Glutamatergic neuron (in vitro differentiated cells): ENCODE measurements around the gene STXBP4. TPM values are rescaled to one million over a fixed set of nuclear protein-coding genes. Genes with fewer than 3 reads are reported as not detected.

Experiments used
- DNase-seq: peaks from one replicate; pipeline ENCODE4 v3.0.0; 2022
- H3K27ac Mint-ChIP-seq: one replicate; pipeline ENCODE4 v1.8.0; 2020; ENCODE audit warnings: mild to moderate bottlenecking, mixed read lengths, inconsistent platforms; ENCODE audit not compliant: unreplicated experiment
- H3K27me3 Mint-ChIP-seq: one replicate; pipeline ENCODE4 v1.8.0; 2020; ENCODE audit warnings: mild to moderate bottlenecking, moderate library complexity, mixed read lengths, inconsistent platforms; ENCODE audit not compliant: unreplicated experiment
- H3K36me3 Mint-ChIP-seq: one replicate; pipeline ENCODE4 v1.8.0; 2020; ENCODE audit warnings: mild to moderate bottlenecking, mixed read lengths, inconsistent platforms; ENCODE audit not compliant: unreplicated experiment
- H3K4me1 Mint-ChIP-seq: one replicate; pipeline ENCODE4 v1.8.0; 2020; ENCODE audit warnings: mild to moderate bottlenecking, low read depth, mixed read lengths, inconsistent platforms; ENCODE audit not compliant: unreplicated experiment
- H3K4me3 Mint-ChIP-seq: one replicate; pipeline ENCODE4 v1.8.0; 2020; ENCODE audit warnings: mild to moderate bottlenecking, mixed read lengths, inconsistent platforms; ENCODE audit not compliant: unreplicated experiment
- H3K9me3 Mint-ChIP-seq: one replicate; pipeline ENCODE4 v1.8.0; 2020; ENCODE audit warnings: mild to moderate bottlenecking, moderate library complexity, mixed read lengths, inconsistent platforms; ENCODE audit not compliant: unreplicated experiment
- CTCF ChIP-seq: fragments of 200-600 bp; sonication (generic); IDR thresholded peaks from one replicate; pipeline ENCODE4 v1.5.0; 2021; ENCODE audit not compliant: partially characterized antibody, unreplicated experiment
- total RNA-seq: library from RNA; stranded (reverse); fragmentation: NEBNext Ultra II Directional; extraction: Animal tissue kit (Norgen Biotek cat#: 25700); gene quantifications from one replicate; pipeline ENCODE4 v1.2.1, GENCODE V29; 2021; ENCODE audit not compliant: unreplicated experiment

STXBP4 gene
- total RNA-seq, 1 donor from 2014 or later: 17.7 TPM

DNA sequence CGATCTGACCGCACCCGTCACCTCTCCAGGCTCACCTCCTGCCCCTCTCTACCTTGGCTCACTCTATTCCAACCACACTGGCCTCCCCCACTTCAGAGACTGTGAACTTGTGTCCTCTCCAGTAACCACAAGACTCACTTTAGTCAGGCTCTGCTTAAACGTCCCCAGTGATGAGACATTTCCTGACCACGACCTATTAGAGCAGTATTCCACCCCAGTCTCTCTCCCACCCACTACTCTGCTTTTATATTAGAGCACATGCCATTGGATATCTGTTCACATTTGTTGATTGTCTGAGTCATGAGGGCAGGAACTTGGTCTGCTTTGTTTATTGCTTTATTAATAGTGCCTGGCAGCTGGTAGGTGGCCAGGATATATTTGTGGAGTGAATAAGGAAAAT lies 20.2 kb upstream of the STXBP4 start:
- H3K27ac Mint-ChIP-seq: no peak overlapping the region
- H3K4me1 Mint-ChIP-seq: no peaks in the 10 kb centered on the region
- no peak overlapping the region for H3K4me3 Mint-ChIP-seq
- TF ChIP-seq CTCF: no peak
- DNase-seq: no peak
- no peaks in the 10 kb centered on the region for H3K27me3 Mint-ChIP-seq
- H3K36me3 Mint-ChIP-seq: no peaks in the 10 kb centered on the region
- H3K9me3 Mint-ChIP-seq: no peaks in the 10 kb centered on the region

DNA sequence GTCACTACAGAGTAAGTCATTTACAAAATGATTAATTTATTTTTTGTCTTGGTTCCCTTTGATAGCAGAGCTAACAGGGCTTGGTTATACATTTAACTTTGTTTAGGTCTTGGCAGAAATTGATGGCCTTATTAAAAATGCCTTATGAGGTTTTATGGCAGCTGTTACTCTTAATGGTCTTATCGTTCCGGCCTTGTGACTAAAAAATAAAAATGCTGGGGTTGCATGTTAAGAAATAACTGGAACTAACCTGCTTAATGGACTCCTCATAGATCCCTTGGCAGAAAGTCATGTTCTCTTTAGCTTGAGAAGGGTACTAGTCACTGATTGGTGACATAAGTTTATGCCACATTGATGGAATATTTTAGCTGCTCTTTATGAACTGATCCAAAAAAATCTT lies 18.4 kb upstream of the STXBP4 start:
- Mint-ChIP-seq H3K9me3 (no peaks in the 10 kb centered on the region), H3K4me3 (no peak overlapping the region), H3K27ac (no peak overlapping the region), H3K4me1 (no peaks in the 10 kb centered on the region), H3K36me3 (no peaks in the 10 kb centered on the region), H3K27me3 (no peaks in the 10 kb centered on the region)
- no peak for DNase-seq
- TF ChIP-seq CTCF: no peak

DNA sequence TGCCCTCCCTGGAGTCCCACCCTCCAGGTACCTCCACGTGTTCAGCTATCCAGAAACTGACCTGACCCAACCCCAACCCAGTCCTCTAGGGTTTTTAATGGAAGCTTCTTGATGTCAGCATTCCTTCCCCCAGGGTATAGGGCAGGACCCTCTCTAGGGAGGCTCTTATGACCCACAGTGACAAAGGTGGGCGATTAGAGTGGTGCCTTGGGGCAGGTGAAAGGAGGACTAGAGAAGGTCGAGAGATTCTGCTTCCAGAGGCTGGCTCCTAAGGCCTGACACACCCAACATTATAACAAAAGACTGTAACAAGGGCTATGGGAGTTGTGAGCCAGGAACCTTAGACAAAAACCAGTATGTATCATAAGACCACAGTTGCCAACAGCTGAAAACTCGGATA lies 17.3 kb upstream of the STXBP4 start:
- Mint-ChIP-seq H3K9me3 (no peaks in the 10 kb centered on the region), H3K36me3 (no peaks in the 10 kb centered on the region), H3K4me1 (no peaks in the 10 kb centered on the region), H3K27ac (no peak overlapping the region), H3K4me3 (no peak overlapping the region), H3K27me3 (no peaks in the 10 kb centered on the region)
- no peak for DNase-seq
- TF ChIP-seq CTCF: no peak

DNA sequence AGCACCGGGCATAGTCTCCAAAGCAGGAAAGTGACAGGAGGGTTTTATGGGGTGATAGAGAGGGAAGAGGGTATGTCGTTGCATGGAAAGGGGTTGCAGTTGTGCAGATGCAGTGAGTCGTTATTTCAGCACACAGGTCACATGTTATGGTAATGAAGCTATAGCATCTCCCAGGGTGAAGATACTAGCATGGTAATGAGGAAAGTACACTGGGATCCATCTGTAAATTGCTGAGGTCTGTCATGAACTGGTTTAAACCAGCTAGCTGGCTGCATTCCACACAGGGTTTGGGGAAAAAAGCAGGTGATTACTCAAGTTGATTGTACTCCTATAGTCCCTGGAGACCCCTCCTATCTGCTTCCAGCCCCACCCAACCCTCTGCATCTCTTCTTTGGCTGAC lies 11.8 kb upstream of the STXBP4 start:
- Mint-ChIP-seq H3K9me3 (no peaks in the 10 kb centered on the region), H3K27ac (peak overlapping the region; percentile 3), H3K4me3 (no peak overlapping the region), H3K36me3 (peaks cover 4% of the 10 kb centered on the region), H3K4me1 (peaks cover 14% of the 10 kb centered on the region), H3K27me3 (no peaks in the 10 kb centered on the region)
- TF ChIP-seq CTCF: no peak
- DNase-seq: no peak

DNA sequence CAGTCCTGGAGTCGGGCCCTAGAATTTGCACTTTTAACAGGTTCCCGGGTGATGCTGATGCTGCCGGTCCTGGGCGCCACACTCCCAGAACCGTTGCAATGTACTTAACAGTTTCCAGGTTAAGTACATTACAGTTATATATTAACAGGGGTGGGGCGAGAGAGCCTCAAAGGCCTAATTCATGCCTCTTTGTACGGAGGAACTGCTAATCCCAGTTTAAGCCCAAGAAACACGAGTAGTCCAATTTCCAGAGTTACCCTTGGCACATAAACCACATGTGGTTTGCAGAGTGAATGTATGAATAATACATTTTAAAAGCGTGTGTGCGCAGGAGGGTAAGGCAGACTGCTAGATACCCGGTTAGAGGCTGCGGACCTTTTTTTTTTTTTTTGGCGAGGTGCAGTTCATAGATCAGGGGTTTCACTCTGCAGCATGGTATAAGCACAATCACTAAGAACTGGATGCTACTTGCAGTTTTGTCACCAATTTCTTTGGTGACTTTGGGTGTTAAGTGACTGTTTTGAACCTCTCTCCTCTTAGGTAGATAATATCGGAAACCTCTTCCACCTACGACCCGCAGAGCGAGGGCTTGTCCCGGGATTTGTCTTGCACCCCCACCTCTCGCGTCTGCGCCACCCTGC lies 824 bp upstream of the STXBP4 start:
- H3K27ac Mint-ChIP-seq: no peak overlapping the region
- peaks cover 7% of the 10 kb centered on the region for H3K4me1 Mint-ChIP-seq
- peaks cover 2% of the 10 kb centered on the region for H3K27me3 Mint-ChIP-seq
- no peaks in the 10 kb centered on the region for H3K36me3 Mint-ChIP-seq
- DNase-seq: no peak
- TF ChIP-seq CTCF: no peak
- H3K4me3 Mint-ChIP-seq: no peak overlapping the region
- H3K9me3 Mint-ChIP-seq: no peaks in the 10 kb centered on the region
